Epithelial cell of proximal tubule (primary cell): Measurements from ENCODE around the gene MEX3C. TPM values are rescaled to one million over a fixed set of nuclear protein-coding genes. Genes with fewer than 3 reads are reported as not detected.

ENCODE experiments used
- DNase-seq: peaks from one replicate; pipeline ENCODE4 v3.0.0-alpha.2; 2011; ENCODE audit warnings: low read depth
- H3K4me3 ChIP-seq: 2 replicates; pipeline ENCODE4 v1.5.1; 2011; ENCODE audit warnings: low read depth, mild to moderate bottlenecking, low read length
- CTCF ChIP-seq: conservative IDR thresholded peaks from 2 replicates; pipeline ENCODE4 v1.5.1; 2012; ENCODE audit warnings: low read depth, mild to moderate bottlenecking, low read length
- total RNA-seq: library from RNA; depleted of rRNA; stranded (reverse); fragments of >200 nt; gene quantifications from 2 replicates; pipeline ENCODE4 v1.2.3, GENCODE V29; 2015

The MEX3C gene
- total RNA-seq, 1 donor from 2014 or later = 52.4 TPM

- no peak overlapping the region for H3K4me3 ChIP-seq
- no peak for DNase-seq
- TF ChIP-seq CTCF = no peak
Measured at GRCh38 chr18:51227660-51228059, 30.2 kb upstream of the MEX3C start.

- DNase-seq = no peak
- TF ChIP-seq CTCF = no peak
- no peak overlapping the region for H3K4me3 ChIP-seq
Measured at GRCh38 chr18:51226587-51227350, 29.3 kb upstream of the MEX3C start.

GRCh38 chr18:51226068-51226467 lies 28.6 kb upstream of the MEX3C start:
- DNase-seq = no peak
- no peak for TF ChIP-seq CTCF
- no peak overlapping the region for H3K4me3 ChIP-seq

- no peak for DNase-seq
- no peak overlapping the region for H3K4me3 ChIP-seq
- TF ChIP-seq CTCF = no peak
Measured at GRCh38 chr18:51212606-51213005, 15.1 kb upstream of the MEX3C start.

- H3K4me3 ChIP-seq = no peak overlapping the region
- DNase-seq = no peak
- TF ChIP-seq CTCF = no peak
Measured at GRCh38 chr18:51211552-51211951, 14.1 kb upstream of the MEX3C start.

- H3K4me3 ChIP-seq = peak overlapping the region; percentile 91
- no peak for TF ChIP-seq CTCF
- no peak for DNase-seq
Measured at GRCh38 chr18:51196811-51197660, 445 bp downstream of the MEX3C start.
